Brain microvascular endothelial cell (primary cell): ENCODE data around the gene CDC14B.
A peak's percentile ranks its signal among the peaks of the same experiment; 100 is the strongest.

Source experiments
- DNase-seq: peaks from one replicate; pipeline ENCODE4 v3.0.0-alpha.2; 2020
- H3K27ac ChIP-seq: fragments of 250-450 bp; sonication (Bioruptor Pico); 2 replicates; pipeline ENCODE4 v1.5.1; 2020; ENCODE audit warnings: mild to moderate bottlenecking, moderate library complexity
- H3K27me3 ChIP-seq: fragments of 250-450 bp; sonication (Bioruptor Pico); replicated peaks from 2 replicates; pipeline ENCODE4 v1.5.1; 2020; ENCODE audit warnings: mild to moderate bottlenecking
- H3K36me3 ChIP-seq: fragments of 250-450 bp; sonication (Bioruptor Pico); replicated peaks from 2 replicates; pipeline ENCODE4 v1.5.1; 2020; ENCODE audit warnings: mild to moderate bottlenecking
- H3K4me3 ChIP-seq: 2 replicates; pipeline ENCODE4 v1.5.1; 2011; ENCODE audit warnings: low read depth, mild to moderate bottlenecking, control low read depth, low read length, moderate library complexity
- CTCF ChIP-seq: IDR thresholded peaks from 2 replicates; pipeline ENCODE4 v1.5.1; 2011; ENCODE audit warnings: low read depth, mild to moderate bottlenecking, moderate library complexity, low read length, control low read depth, inconsistent platforms; ENCODE audit errors: missing control alignments
- in situ Hi-C: cut with HindIII; loops from 2 replicates; pipeline ENCODE4 v1.10.0; 2017; ENCODE audit warnings: low sequenced_read_pairs, low pct_ligation_motif_present

CDC14B gene

GRCh38 chr9:96559339-96559943 is 60.2 kb downstream of the CDC14B start:
- Histone ChIP-seq H3K4me3 (no peak overlapping the region), H3K27ac (no peak overlapping the region), H3K27me3 (no peaks in the 10 kb centered on the region), H3K36me3 (no peaks in the 10 kb centered on the region)
- in situ Hi-C loops: no loop called here
- no peak for TF ChIP-seq CTCF
- DNase-seq: no peak

GRCh38 chr9:96557921-96558320 is 61.7 kb downstream of the CDC14B start:
- in situ Hi-C loops: no loop called here
- no peak overlapping the region for H3K27ac ChIP-seq
- DNase-seq: no peak
- no peaks in the 10 kb centered on the region for H3K36me3 ChIP-seq
- no peak overlapping the region for H3K4me3 ChIP-seq
- no peaks in the 10 kb centered on the region for H3K27me3 ChIP-seq
- no peak for TF ChIP-seq CTCF

GRCh38 chr9:96556701-96557461 is 62.8 kb downstream of the CDC14B start:
- no peak for DNase-seq
- no peak for TF ChIP-seq CTCF
- no peaks in the 10 kb centered on the region for H3K27me3 ChIP-seq
- no peaks in the 10 kb centered on the region for H3K36me3 ChIP-seq
- in situ Hi-C loops: no loop called here
- H3K4me3 ChIP-seq: no peak overlapping the region
- H3K27ac ChIP-seq: no peak overlapping the region

GRCh38 chr9:96555567-96556386 is 63.9 kb downstream of the CDC14B start:
- Histone ChIP-seq H3K27ac (peak overlapping the region; percentile 78), H3K4me3 (no peak overlapping the region), H3K36me3 (no peaks in the 10 kb centered on the region), H3K27me3 (no peaks in the 10 kb centered on the region)
- no peak for TF ChIP-seq CTCF
- no peak for DNase-seq
- in situ Hi-C loops: no loop called here

- Histone ChIP-seq H3K4me3 (no peak overlapping the region), H3K27ac (peak overlapping the region; percentile 78), H3K27me3 (no peaks in the 10 kb centered on the region), H3K36me3 (no peaks in the 10 kb centered on the region)
- TF ChIP-seq CTCF: no peak
- DNase-seq: peak; percentile 57
- in situ Hi-C loops: no loop called here
Observed at GRCh38 chr9:96554801-96555566, 64.7 kb downstream of the CDC14B start.
